Measurements from ENCODE around the gene GLT8D2. TPM values are rescaled to one million over a fixed set of nuclear protein-coding genes. Genes with fewer than 3 reads are reported as not detected.
A peak's percentile ranks its signal among the peaks of the same experiment; 100 is the strongest.

The GLT8D2 gene
- total RNA-seq, 1 donor from 2014 or later, result 13.1 TPM

DNA sequence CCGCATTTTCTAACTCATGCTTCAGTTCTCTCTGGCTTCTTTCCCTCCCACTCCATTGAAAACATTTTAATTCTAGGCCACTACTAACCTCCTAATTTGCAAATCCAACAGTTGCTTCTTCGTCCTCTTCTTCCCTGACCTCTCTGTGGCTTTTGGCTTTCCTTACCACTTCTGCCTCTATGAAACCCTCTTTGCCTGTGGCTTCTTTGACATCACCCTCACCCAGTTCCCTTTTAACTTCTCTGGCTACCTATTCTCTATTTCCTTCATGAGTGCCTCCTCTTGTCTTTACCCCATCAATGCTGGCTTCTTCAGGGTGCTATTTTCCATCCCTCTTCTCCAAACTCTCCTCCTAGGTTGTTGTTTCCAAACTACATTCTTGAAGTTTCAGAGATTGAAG is 10.0 kb upstream of the GLT8D2 start:
- Mint-ChIP-seq H3K4me1 (peaks cover 2% of the 10 kb centered on the region), H3K27ac (no peak overlapping the region), H3K9me3 (peaks cover 9% of the 10 kb centered on the region), H3K4me3 (no peak overlapping the region), H3K27me3 (ENCODE audit: low read depth) (peaks cover 59% of the 10 kb centered on the region), H3K36me3 (no peaks in the 10 kb centered on the region)
- DNase-seq (ENCODE audit: low spot score in 2 of 2, unreplicated experiment in 2 of 2), result no peak
- TF ChIP-seq, protein P1, sequence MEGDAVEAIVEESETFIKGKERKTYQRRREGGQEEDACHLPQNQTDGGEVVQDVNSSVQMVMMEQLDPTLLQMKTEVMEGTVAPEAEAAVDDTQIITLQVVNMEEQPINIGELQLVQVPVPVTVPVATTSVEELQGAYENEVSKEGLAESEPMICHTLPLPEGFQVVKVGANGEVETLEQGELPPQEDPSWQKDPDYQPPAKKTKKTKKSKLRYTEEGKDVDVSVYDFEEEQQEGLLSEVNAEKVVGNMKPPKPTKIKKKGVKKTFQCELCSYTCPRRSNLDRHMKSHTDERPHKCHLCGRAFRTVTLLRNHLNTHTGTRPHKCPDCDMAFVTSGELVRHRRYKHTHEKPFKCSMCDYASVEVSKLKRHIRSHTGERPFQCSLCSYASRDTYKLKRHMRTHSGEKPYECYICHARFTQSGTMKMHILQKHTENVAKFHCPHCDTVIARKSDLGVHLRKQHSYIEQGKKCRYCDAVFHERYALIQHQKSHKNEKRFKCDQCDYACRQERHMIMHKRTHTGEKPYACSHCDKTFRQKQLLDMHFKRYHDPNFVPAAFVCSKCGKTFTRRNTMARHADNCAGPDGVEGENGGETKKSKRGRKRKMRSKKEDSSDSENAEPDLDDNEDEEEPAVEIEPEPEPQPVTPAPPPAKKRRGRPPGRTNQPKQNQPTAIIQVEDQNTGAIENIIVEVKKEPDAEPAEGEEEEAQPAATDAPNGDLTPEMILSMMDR (IDR thresholded peaks at IDR 0.05; ENCODE audit: unreplicated experiment), result no peak

- TF ChIP-seq, protein P1 (IDR thresholded peaks at IDR 0.05; ENCODE audit: unreplicated experiment), result no peak
- peaks cover 68% of the 10 kb centered on the region for H3K27me3 Mint-ChIP-seq (ENCODE audit: low read depth)
- no peaks in the 10 kb centered on the region for H3K36me3 Mint-ChIP-seq
- DNase-seq (ENCODE audit: low spot score in 2 of 2, unreplicated experiment in 2 of 2), result no peak
- no peak overlapping the region for H3K4me3 Mint-ChIP-seq
- H3K27ac Mint-ChIP-seq, result no peak overlapping the region
- peaks cover 16% of the 10 kb centered on the region for H3K9me3 Mint-ChIP-seq
- peaks cover 2% of the 10 kb centered on the region for H3K4me1 Mint-ChIP-seq
These were observed 8.8 kb upstream of the GLT8D2 start for GRCh38 chr12:104058802-104059201.

GRCh38 chr12:104057771-104058197 is 7.8 kb upstream of the GLT8D2 start:
- Mint-ChIP-seq H3K27ac (no peak overlapping the region), H3K36me3 (no peaks in the 10 kb centered on the region), H3K27me3 (ENCODE audit: low read depth) (peaks cover 72% of the 10 kb centered on the region), H3K4me3 (no peak overlapping the region), H3K4me1 (no peaks in the 10 kb centered on the region), H3K9me3 (peaks cover 16% of the 10 kb centered on the region)
- DNase-seq (ENCODE audit: low spot score in 2 of 2, unreplicated experiment in 2 of 2), result no peak
- TF ChIP-seq, protein P1 (IDR thresholded peaks at IDR 0.05; ENCODE audit: unreplicated experiment), result peak; percentile 27

GRCh38 chr12:104056419-104056972 is 6.5 kb upstream of the GLT8D2 start:
- Mint-ChIP-seq H3K36me3 (no peaks in the 10 kb centered on the region), H3K4me1 (no peaks in the 10 kb centered on the region), H3K27ac (no peak overlapping the region), H3K4me3 (no peak overlapping the region), H3K9me3 (peaks cover 16% of the 10 kb centered on the region), H3K27me3 (ENCODE audit: low read depth) (peaks cover 72% of the 10 kb centered on the region)
- no peak for DNase-seq (ENCODE audit: low spot score in 2 of 2, unreplicated experiment in 2 of 2)
- TF ChIP-seq, protein P1 (IDR thresholded peaks at IDR 0.05; ENCODE audit: unreplicated experiment), result no peak

- Mint-ChIP-seq H3K4me1 (no peaks in the 10 kb centered on the region), H3K9me3 (peaks cover 16% of the 10 kb centered on the region), H3K27me3 (ENCODE audit: low read depth) (peaks cover 68% of the 10 kb centered on the region), H3K36me3 (no peaks in the 10 kb centered on the region), H3K27ac (no peak overlapping the region), H3K4me3 (no peak overlapping the region)
- no peak for DNase-seq (ENCODE audit: low spot score in 2 of 2, unreplicated experiment in 2 of 2)
- TF ChIP-seq, protein P1 (IDR thresholded peaks at IDR 0.05; ENCODE audit: unreplicated experiment), result no peak
These were observed 5.8 kb upstream of the GLT8D2 start for GRCh38 chr12:104055686-104056388.

All from mesothelial cell of epicardium (in vitro differentiated cells).